GM23338 (cell line): Measurements from ENCODE around the gene PMAIP1. TPM values are rescaled to one million over a fixed set of nuclear protein-coding genes. Genes with fewer than 3 reads are reported as not detected.

Experiments used
- ATAC-seq: fragments of 200-7000 bp; cut with Tn5 transposase; 3 replicates; pipeline ENCODE4 v1.9.1; 2020
- DNase-seq: peaks from one replicate; pipeline ENCODE4 v3.0.0-alpha.2; 2015; ENCODE audit warnings: low spot score
- H2AFZ ChIP-seq: fragments of 200-600 bp; sonication (generic); 2 replicates; pipeline ENCODE4 v1.8.0; 2016; ENCODE audit warnings: antibody characterized with exemption, mild to moderate bottlenecking, moderate library complexity
- H3F3A ChIP-seq: fragments of 200-600 bp; sonication (generic); replicated peaks from 2 replicates; pipeline ENCODE4 v1.8.0; 2017; ENCODE audit warnings: antibody characterized with exemption, mixed run types, low read depth
- H3K27ac ChIP-seq: fragments of 200-600 bp; sonication (generic); 2 replicates; pipeline ENCODE4 v1.6.1; 2016; ENCODE audit warnings: low read depth
- H3K27me3 ChIP-seq: fragments of 200-600 bp; sonication (generic); 2 replicates; pipeline ENCODE4 v1.8.0; 2016; ENCODE audit warnings: mild to moderate bottlenecking, mixed run types, moderate library complexity; ENCODE audit not compliant: insufficient read depth
- H3K36me3 ChIP-seq: fragments of 200-600 bp; sonication (generic); 2 replicates; pipeline ENCODE4 v1.8.0; 2016; ENCODE audit warnings: mild to moderate bottlenecking; ENCODE audit not compliant: insufficient read depth
- H3K4me1 ChIP-seq: fragments of 200-600 bp; sonication (generic); 2 replicates; pipeline ENCODE4 v1.8.0; 2016; ENCODE audit warnings: mild to moderate bottlenecking, moderate library complexity; ENCODE audit not compliant: insufficient read depth
- H3K4me2 ChIP-seq: fragments of 200-600 bp; sonication (generic); 2 replicates; pipeline ENCODE4 v1.7.1; 2017; ENCODE audit warnings: mixed run types
- H3K4me3 ChIP-seq: fragments of 200-600 bp; sonication (generic); 2 replicates; pipeline ENCODE4 v1.6.1; 2016; ENCODE audit warnings: mixed run types
- H3K79me2 ChIP-seq: fragments of 200-600 bp; sonication (generic); replicated peaks from 2 replicates; pipeline ENCODE4 v1.8.0; 2017; ENCODE audit warnings: mild to moderate bottlenecking; ENCODE audit not compliant: insufficient read depth
- H3K9me2 ChIP-seq: fragments of 200-600 bp; sonication (generic); 2 replicates; pipeline ENCODE4 v1.8.0; 2017; ENCODE audit not compliant: insufficient read depth
- H4K20me1 ChIP-seq: fragments of 200-600 bp; sonication (generic); replicated peaks from 2 replicates; pipeline ENCODE4 v1.8.0; 2017; ENCODE audit warnings: mild to moderate bottlenecking; ENCODE audit not compliant: insufficient read depth
- H3K27ac Mint-ChIP-seq: 2 replicates; pipeline ENCODE4 v1.8.0; 2020; ENCODE audit warnings: inconsistent platforms, mild to moderate bottlenecking, moderate library complexity, mixed read lengths
- H3K27me3 Mint-ChIP-seq: 3 replicates; pipeline ENCODE4 v1.8.0; 2022; ENCODE audit warnings: low read depth, mild to moderate bottlenecking, moderate library complexity, mixed read lengths, inconsistent platforms; ENCODE audit not compliant: insufficient read depth, poor library complexity
- H3K36me3 Mint-ChIP-seq: 3 replicates; pipeline ENCODE4 v1.8.0; 2021; ENCODE audit warnings: low read depth, mild to moderate bottlenecking, inconsistent platforms, moderate library complexity, mixed read lengths
- H3K4me1 Mint-ChIP-seq: 3 replicates; pipeline ENCODE4 v1.8.0; 2020; ENCODE audit warnings: mild to moderate bottlenecking, inconsistent platforms, mixed read lengths
- H3K4me3 Mint-ChIP-seq: 3 replicates; pipeline ENCODE4 v1.8.0; 2021; ENCODE audit warnings: moderate library complexity, mild to moderate bottlenecking, inconsistent platforms, mixed read lengths
- H3K9me3 Mint-ChIP-seq: 3 replicates; pipeline ENCODE4 v1.8.0; 2020; ENCODE audit warnings: moderate library complexity, mild to moderate bottlenecking, inconsistent platforms, mixed read lengths
- ETS1 ChIP-seq: IDR thresholded peaks from 2 replicates; pipeline ENCODE4 v1.6.1; 2016; ENCODE audit warnings: antibody characterized with exemption
- EZH2phosphoT487 ChIP-seq: fragments of 200-600 bp; sonication (generic); IDR thresholded peaks from one replicate; pipeline ENCODE4 v1.8.1; 2018; ENCODE audit warnings: antibody characterized with exemption; ENCODE audit not compliant: unreplicated experiment
- NANOG ChIP-seq: IDR thresholded peaks from 2 replicates; pipeline ENCODE4 v1.6.1; 2016; ENCODE audit warnings: antibody characterized with exemption, borderline replicate concordance
- ZNF114 ChIP-seq: fragments of 250-450 bp; sonication (Bioruptor Pico); IDR thresholded peaks from 2 replicates; pipeline ENCODE4 v1.5.0; 2020; ENCODE audit warnings: mild to moderate bottlenecking, moderate library complexity
- polyA plus RNA-seq: library from polyadenylated mRNA; unstranded; fragments of >200 nt; fragmentation: Nextera tagmentation; extraction: Ambion mirVana; gene quantifications from 2 replicates; pipeline ENCODE4 v1.2.1, GENCODE V29; 2016
- total RNA-seq: library from RNA; depleted of rRNA; stranded (reverse); fragments of >200 nt; shearing (Covaris generic); gene quantifications from 2 replicates; pipeline ENCODE4 v1.2.3, GENCODE V29; 2014
- TF ChIP-seq, protein P1 (sequence below): IDR thresholded peaks from one replicate; pipeline ENCODE4 v1.6.1; 2018; ENCODE audit warnings: antibody characterized with exemption; ENCODE audit not compliant: unreplicated experiment

PMAIP1 gene
- total and polyA plus RNA-seq, 2 experiments from 2014 or later: 156 to 296 TPM

GRCh38 chr18:59926131-59926530, 26.3 kb downstream of the PMAIP1 start:
- no peaks in the 10 kb centered on the region for H3K4me1 ChIP-seq
- H3K27me3 ChIP-seq: no peaks in the 10 kb centered on the region
- no peak for DNase-seq
- ATAC-seq: no peak
- no peaks in the 10 kb centered on the region for H3K36me3 ChIP-seq
- TF ChIP-seq NANOG: no peak
- TF ChIP-seq ETS1: no peak
- TF ChIP-seq, protein P1, sequence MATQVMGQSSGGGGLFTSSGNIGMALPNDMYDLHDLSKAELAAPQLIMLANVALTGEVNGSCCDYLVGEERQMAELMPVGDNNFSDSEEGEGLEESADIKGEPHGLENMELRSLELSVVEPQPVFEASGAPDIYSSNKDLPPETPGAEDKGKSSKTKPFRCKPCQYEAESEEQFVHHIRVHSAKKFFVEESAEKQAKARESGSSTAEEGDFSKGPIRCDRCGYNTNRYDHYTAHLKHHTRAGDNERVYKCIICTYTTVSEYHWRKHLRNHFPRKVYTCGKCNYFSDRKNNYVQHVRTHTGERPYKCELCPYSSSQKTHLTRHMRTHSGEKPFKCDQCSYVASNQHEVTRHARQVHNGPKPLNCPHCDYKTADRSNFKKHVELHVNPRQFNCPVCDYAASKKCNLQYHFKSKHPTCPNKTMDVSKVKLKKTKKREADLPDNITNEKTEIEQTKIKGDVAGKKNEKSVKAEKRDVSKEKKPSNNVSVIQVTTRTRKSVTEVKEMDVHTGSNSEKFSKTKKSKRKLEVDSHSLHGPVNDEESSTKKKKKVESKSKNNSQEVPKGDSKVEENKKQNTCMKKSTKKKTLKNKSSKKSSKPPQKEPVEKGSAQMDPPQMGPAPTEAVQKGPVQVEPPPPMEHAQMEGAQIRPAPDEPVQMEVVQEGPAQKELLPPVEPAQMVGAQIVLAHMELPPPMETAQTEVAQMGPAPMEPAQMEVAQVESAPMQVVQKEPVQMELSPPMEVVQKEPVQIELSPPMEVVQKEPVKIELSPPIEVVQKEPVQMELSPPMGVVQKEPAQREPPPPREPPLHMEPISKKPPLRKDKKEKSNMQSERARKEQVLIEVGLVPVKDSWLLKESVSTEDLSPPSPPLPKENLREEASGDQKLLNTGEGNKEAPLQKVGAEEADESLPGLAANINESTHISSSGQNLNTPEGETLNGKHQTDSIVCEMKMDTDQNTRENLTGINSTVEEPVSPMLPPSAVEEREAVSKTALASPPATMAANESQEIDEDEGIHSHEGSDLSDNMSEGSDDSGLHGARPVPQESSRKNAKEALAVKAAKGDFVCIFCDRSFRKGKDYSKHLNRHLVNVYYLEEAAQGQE: no peak
- no peak overlapping the region for H3K27ac ChIP-seq
- H4K20me1 ChIP-seq: no peaks in the 10 kb centered on the region
- no peak overlapping the region for H3K4me3 ChIP-seq
- H3K4me2 ChIP-seq: no peak overlapping the region
- Mint-ChIP-seq H3K9me3 (no peaks in the 10 kb centered on the region), H3K4me3 (no peak overlapping the region), H3K36me3 (no peaks in the 10 kb centered on the region), H3K27me3 (peaks cover 3% of the 10 kb centered on the region), H3K4me1 (no peaks in the 10 kb centered on the region), H3K27ac (no peak overlapping the region)
- no peaks in the 10 kb centered on the region for H3F3A ChIP-seq
- peaks cover 4% of the 10 kb centered on the region; the same call in 1 of the 2 replicates for H3K9me2 ChIP-seq
- no peaks in the 10 kb centered on the region for H3K79me2 ChIP-seq
- no peak overlapping the region for H2AFZ ChIP-seq

GRCh38 chr18:59927246-59927825, 27.5 kb downstream of the PMAIP1 start:
- H3K4me1 Mint-ChIP-seq: no peaks in the 10 kb centered on the region
- H3K9me3 Mint-ChIP-seq: no peaks in the 10 kb centered on the region
- Histone ChIP-seq H3K9me2 (peaks cover 4% of the 10 kb centered on the region; the same call in 1 of the 2 replicates), H3F3A (no peaks in the 10 kb centered on the region), H3K4me2 (no peak overlapping the region), H2AFZ (peak overlapping the region; percentile 73; the same call in 1 of the 2 replicates), H3K4me3 (no peak overlapping the region), H4K20me1 (no peaks in the 10 kb centered on the region), H3K36me3 (no peaks in the 10 kb centered on the region), H3K27me3 (no peaks in the 10 kb centered on the region), H3K79me2 (no peaks in the 10 kb centered on the region), H3K4me1 (no peaks in the 10 kb centered on the region), H3K27ac (no peak overlapping the region)
- TF ChIP-seq ZNF114 (CRISPR knock-in tag) (no peak), EZH2phosphoT487 (no peak), NANOG (no peak)
- TF ChIP-seq, protein P1: no peak
- H3K4me3 Mint-ChIP-seq: no peak overlapping the region
- peaks cover 11% of the 10 kb centered on the region for H3K27me3 Mint-ChIP-seq
- H3K36me3 Mint-ChIP-seq: no peaks in the 10 kb centered on the region
- H3K27ac Mint-ChIP-seq: no peak overlapping the region
- DNase-seq (no peak), ATAC-seq (no peak)
